ENCODE measurements around the gene SEL1L3.

Gene SEL1L3

GRCh38 chr4:25888781-25889180 lies 26.0 kb upstream of the SEL1L3 start:
- H3K4me2 ChIP-seq (ENCODE audit: low read depth, low read length, poor library complexity, severe bottlenecking), result no peak overlapping the region
- no peak overlapping the region for H2AFZ ChIP-seq (ENCODE audit: low read depth, low read length, severe bottlenecking)
- no peaks in the 10 kb centered on the region for H3K36me3 ChIP-seq (ENCODE audit: low read length)
- no peaks in the 10 kb centered on the region for H3K27me3 ChIP-seq (ENCODE audit: low read length)
- no peaks in the 10 kb centered on the region for H3K79me2 ChIP-seq (ENCODE audit: insufficient read depth, low read length)
- no peaks in the 10 kb centered on the region for H3K9me2 ChIP-seq (replicated peaks; ENCODE audit: insufficient read depth, low read length)
- no peak overlapping the region for H3K27ac ChIP-seq (ENCODE audit: low read depth, low read length)
- TF ChIP-seq CTCF (IDR thresholded peaks at IDR 0.05; ENCODE audit: insufficient read depth, low read length, poor library complexity, severe bottlenecking) (no peak), EZH2phosphoT487 (conservative IDR thresholded peaks at IDR 0.05; ENCODE audit: low read length) (no peak)
- no peaks in the 10 kb centered on the region for H3F3A ChIP-seq (ENCODE audit: insufficient read depth)
- H3K4me3 ChIP-seq (ENCODE audit: insufficient read depth, low read length, poor library complexity, severe bottlenecking), result no peak overlapping the region
- no peaks in the 10 kb centered on the region for H3K9me3 ChIP-seq (ENCODE audit: insufficient read depth, low read length)
- no peak overlapping the region for H3K9ac ChIP-seq (ENCODE audit: low read length)
- no peaks in the 10 kb centered on the region for H4K20me1 ChIP-seq (ENCODE audit: low read depth, low read length)

- no peaks in the 10 kb centered on the region for H3K36me3 ChIP-seq (ENCODE audit: low read length)
- peak overlapping the region; percentile 31 for H3K4me2 ChIP-seq (ENCODE audit: low read depth, low read length, poor library complexity, severe bottlenecking)
- peak overlapping the region; percentile 19; the same call in 1 of the 2 replicates for H3K9ac ChIP-seq (ENCODE audit: low read length)
- no peaks in the 10 kb centered on the region for H4K20me1 ChIP-seq (ENCODE audit: low read depth, low read length)
- TF ChIP-seq EZH2phosphoT487 (conservative IDR thresholded peaks at IDR 0.05; ENCODE audit: low read length) (no peak), CTCF (IDR thresholded peaks at IDR 0.05; ENCODE audit: insufficient read depth, low read length, poor library complexity, severe bottlenecking) (no peak)
- H3K9me3 ChIP-seq (ENCODE audit: insufficient read depth, low read length), result no peaks in the 10 kb centered on the region
- peaks cover 25% of the 10 kb centered on the region for H3F3A ChIP-seq (ENCODE audit: insufficient read depth)
- H3K4me3 ChIP-seq (ENCODE audit: insufficient read depth, low read length, poor library complexity, severe bottlenecking), result no peak overlapping the region
- no peaks in the 10 kb centered on the region for H3K79me2 ChIP-seq (ENCODE audit: insufficient read depth, low read length)
- peak overlapping the region; percentile 4 for H2AFZ ChIP-seq (ENCODE audit: low read depth, low read length, severe bottlenecking)
- H3K27me3 ChIP-seq (ENCODE audit: low read length), result no peaks in the 10 kb centered on the region
- H3K9me2 ChIP-seq (replicated peaks; ENCODE audit: insufficient read depth, low read length), result no peaks in the 10 kb centered on the region
- H3K27ac ChIP-seq (ENCODE audit: low read depth, low read length), result peak overlapping the region; percentile 11
Observed at GRCh38 chr4:25884031-25884782, 21.4 kb upstream of the SEL1L3 start.

- Histone ChIP-seq H3K27me3 (ENCODE audit: low read length) (no peaks in the 10 kb centered on the region), H3K9me2 (replicated peaks; ENCODE audit: insufficient read depth, low read length) (no peaks in the 10 kb centered on the region), H3K9ac (ENCODE audit: low read length) (no peak overlapping the region), H3K79me2 (ENCODE audit: insufficient read depth, low read length) (no peaks in the 10 kb centered on the region), H3K4me3 (ENCODE audit: insufficient read depth, low read length, poor library complexity, severe bottlenecking) (no peak overlapping the region), H3K9me3 (ENCODE audit: insufficient read depth, low read length) (no peaks in the 10 kb centered on the region), H2AFZ (ENCODE audit: low read depth, low read length, severe bottlenecking) (no peak overlapping the region), H3K4me2 (ENCODE audit: low read depth, low read length, poor library complexity, severe bottlenecking) (no peak overlapping the region), H3K36me3 (ENCODE audit: low read length) (no peaks in the 10 kb centered on the region), H3K27ac (ENCODE audit: low read depth, low read length) (no peak overlapping the region), H4K20me1 (ENCODE audit: low read depth, low read length) (no peaks in the 10 kb centered on the region), H3F3A (ENCODE audit: insufficient read depth) (peaks cover 31% of the 10 kb centered on the region)
- TF ChIP-seq EZH2phosphoT487 (conservative IDR thresholded peaks at IDR 0.05; ENCODE audit: low read length) (no peak), CTCF (IDR thresholded peaks at IDR 0.05; ENCODE audit: insufficient read depth, low read length, poor library complexity, severe bottlenecking) (no peak)
Observed at GRCh38 chr4:25883565-25883964, 20.8 kb upstream of the SEL1L3 start.

Measured in SU-DHL-6 (cell line).